Caco-2 (cell line): ENCODE results near the gene NFIA. TPM values are rescaled to one million over a fixed set of nuclear protein-coding genes. Genes with fewer than 3 reads are reported as not detected.

Experiments used
- BruUV-seq: library from RNA; stranded (reverse); fragments of 400-500 nt; replicated peaks from 2 replicates; lab custom pipeline; 2021; lab: Mats Ljungman, UMichigan
- CTCF ChIA-PET: fragments of 300-600 bp; sonication (Branson Sonifier 250); formaldehyde crosslinking; loops from one replicate; lab custom pipeline; 2022; ENCODE audit warnings: antibody characterized with exemption; lab: Charles Lee
- POLR2A ChIA-PET: fragments of 300-600 bp; sonication (Branson Sonifier 250); formaldehyde crosslinking; loops from one replicate; lab custom pipeline; 2022; ENCODE audit warnings: antibody characterized with exemption; lab: Charles Lee
- DNase-seq, 2 experiments: peaks; one replicate each; pipeline versions ENCODE4 v3.0.0 to v3.0.0-alpha.2; 2020 to 2022
- H3K27me3 ChIP-seq: replicated peaks from 2 replicates; pipeline ENCODE4 v1.6.0; 2011; ENCODE audit warnings: low read length; ENCODE audit not compliant: control insufficient read depth, insufficient read depth
- H3K36me3 ChIP-seq: 2 replicates; pipeline ENCODE4 v1.5.1; 2011; ENCODE audit warnings: low read length; ENCODE audit not compliant: control insufficient read depth, insufficient read depth
- H3K4me1 ChIP-seq: fragments of 250-450 bp; sonication (Bioruptor Pico); 2 replicates; pipeline ENCODE4 v1.5.1; 2020; ENCODE audit warnings: mild to moderate bottlenecking
- H3K4me3 ChIP-seq: 2 replicates; pipeline ENCODE4 v1.5.1; 2011; ENCODE audit warnings: low read depth, mild to moderate bottlenecking, control low read depth, low read length
- H3K9me3 ChIP-seq: fragments of 250-450 bp; sonication (Bioruptor Pico); 2 replicates; pipeline ENCODE4 v1.5.1; 2020; ENCODE audit warnings: mild to moderate bottlenecking, moderate library complexity
- H3K27ac Mint-ChIP-seq: one replicate; pipeline ENCODE4 v1.8.0; 2022; ENCODE audit warnings: mixed read lengths; ENCODE audit not compliant: unreplicated experiment
- H3K27me3 Mint-ChIP-seq: one replicate; pipeline ENCODE4 v1.8.0; 2022; ENCODE audit warnings: mixed read lengths; ENCODE audit not compliant: insufficient read depth, unreplicated experiment
- H3K36me3 Mint-ChIP-seq: one replicate; pipeline ENCODE4 v1.8.0; 2022; ENCODE audit warnings: mild to moderate bottlenecking, mixed read lengths; ENCODE audit not compliant: insufficient read depth, unreplicated experiment
- H3K4me1 Mint-ChIP-seq: one replicate; pipeline ENCODE4 v1.8.0; 2022; ENCODE audit warnings: low read depth, mixed read lengths; ENCODE audit not compliant: unreplicated experiment
- H3K4me3 Mint-ChIP-seq: one replicate; pipeline ENCODE4 v1.8.0; 2022; ENCODE audit warnings: mild to moderate bottlenecking, moderate library complexity, mixed read lengths; ENCODE audit not compliant: unreplicated experiment
- H3K9me3 Mint-ChIP-seq: one replicate; pipeline ENCODE4 v1.8.0; 2022; ENCODE audit warnings: mixed read lengths; ENCODE audit not compliant: unreplicated experiment
- CTCF ChIP-seq, 2 experiments: fragments of 200-600 bp in 1 of 2; IDR thresholded peaks; 1 replicate in 1 of 2; 2 replicates in 1 of 2; pipeline versions ENCODE4 v1.5.1 to v1.8.0; 2011 to 2022; ENCODE audit warnings: antibody characterized with exemption in 1 of 2, control low read depth in 1 of 2, inconsistent platforms in 1 of 2, low read depth in 1 of 2, low read length in 1 of 2, mild to moderate bottlenecking in 1 of 2, moderate library complexity in 1 of 2; ENCODE audit not compliant: insufficient read depth in 1 of 2, severe bottlenecking in 1 of 2, unreplicated experiment in 1 of 2
- intact Hi-C: fragments of 100-400 bp; cut with micrococcal nuclease; formaldehyde crosslinking; loops from one replicate; pipeline ENCODE4 v1.10.0; 2022; ENCODE audit not compliant: unreplicated experiment
- total RNA-seq: library from RNA; stranded (reverse); gene quantifications from 2 replicates; pipeline ENCODE4 v1.2.3, GENCODE V29; 2022

NFIA gene
- total RNA-seq, 1 experiment from 2014 or later: 1.4 TPM

- Histone ChIP-seq H3K4me3 (peak overlapping the region; percentile 39), H3K9me3 (no peaks in the 10 kb centered on the region), H3K36me3 (no peaks in the 10 kb centered on the region), H3K4me1 (no peaks in the 10 kb centered on the region), H3K27me3 (no peaks in the 10 kb centered on the region)
- Mint-ChIP-seq H3K36me3 (peaks cover 8% of the 10 kb centered on the region), H3K9me3 (no peaks in the 10 kb centered on the region), H3K27ac (peak overlapping the region; percentile 86), H3K4me3 (peak overlapping the region; percentile 96), H3K4me1 (no peaks in the 10 kb centered on the region), H3K27me3 (peaks cover 3% of the 10 kb centered on the region)
- intact Hi-C loops: loop anchor here (2.0 kb wide), 1 partner anchor 26 kb away; no protein-coding TSS in a partner anchor
- TF ChIP-seq CTCF (IDR thresholded peaks at IDR 0.05; ENCODE audit: insufficient read depth in 1 of 2, low read depth in 1 of 2, low read length in 1 of 2, severe bottlenecking in 1 of 2, unreplicated experiment in 1 of 2): no peak
- ChIA-PET CTCF (interaction anchor here (0.6 to 1.4 kb wide), 3 partner anchors 22 to 511 kb away, joined by 3 read pairs; no protein-coding TSS in a partner anchor), POLR2A (no interaction called here)
- peak; percentile 78 to 91 for DNase-seq
- BruUV-seq: no TSS peak
Observed at GRCh38 chr1:61076728-61077675, 5.4 kb upstream of the NFIA start.

GRCh38 chr1:61077676-61078541, 4.5 kb upstream of the NFIA start:
- Histone ChIP-seq H3K9me3 (no peaks in the 10 kb centered on the region), H3K4me3 (peak overlapping the region; percentile 39), H3K4me1 (no peaks in the 10 kb centered on the region), H3K36me3 (no peaks in the 10 kb centered on the region), H3K27me3 (no peaks in the 10 kb centered on the region)
- ChIA-PET CTCF (interaction anchor here (0.7 to 1.4 kb wide), 5 partner anchors 22 to 511 kb away, joined by 3 to 5 read pairs (median 3); no protein-coding TSS in a partner anchor), POLR2A (interaction anchor here (0.6 kb wide), 1 partner anchor 557 kb away, joined by 8 read pairs; no protein-coding TSS in a partner anchor)
- Mint-ChIP-seq H3K9me3 (no peaks in the 10 kb centered on the region), H3K36me3 (peaks cover 8% of the 10 kb centered on the region), H3K4me3 (peak overlapping the region; percentile 96), H3K27ac (peak overlapping the region; percentile 86), H3K27me3 (peaks cover 3% of the 10 kb centered on the region), H3K4me1 (no peaks in the 10 kb centered on the region)
- DNase-seq: peak; percentile 91 to 93
- no peak for TF ChIP-seq CTCF (IDR thresholded peaks at IDR 0.05; ENCODE audit: insufficient read depth in 1 of 2, low read depth in 1 of 2, low read length in 1 of 2, severe bottlenecking in 1 of 2, unreplicated experiment in 1 of 2)
- intact Hi-C loops: loop anchor here (2.0 kb wide), 1 partner anchor 27 kb away; no protein-coding TSS in a partner anchor
- no TSS peak for BruUV-seq
